ENCODE results near the gene BRD3.

BRD3 gene

GRCh38 chr9:134054891-134055811, 12.7 kb downstream of the BRD3 start:
- DNase-seq (ENCODE audit: low read depth in 3 of 3): no peak

DNA sequence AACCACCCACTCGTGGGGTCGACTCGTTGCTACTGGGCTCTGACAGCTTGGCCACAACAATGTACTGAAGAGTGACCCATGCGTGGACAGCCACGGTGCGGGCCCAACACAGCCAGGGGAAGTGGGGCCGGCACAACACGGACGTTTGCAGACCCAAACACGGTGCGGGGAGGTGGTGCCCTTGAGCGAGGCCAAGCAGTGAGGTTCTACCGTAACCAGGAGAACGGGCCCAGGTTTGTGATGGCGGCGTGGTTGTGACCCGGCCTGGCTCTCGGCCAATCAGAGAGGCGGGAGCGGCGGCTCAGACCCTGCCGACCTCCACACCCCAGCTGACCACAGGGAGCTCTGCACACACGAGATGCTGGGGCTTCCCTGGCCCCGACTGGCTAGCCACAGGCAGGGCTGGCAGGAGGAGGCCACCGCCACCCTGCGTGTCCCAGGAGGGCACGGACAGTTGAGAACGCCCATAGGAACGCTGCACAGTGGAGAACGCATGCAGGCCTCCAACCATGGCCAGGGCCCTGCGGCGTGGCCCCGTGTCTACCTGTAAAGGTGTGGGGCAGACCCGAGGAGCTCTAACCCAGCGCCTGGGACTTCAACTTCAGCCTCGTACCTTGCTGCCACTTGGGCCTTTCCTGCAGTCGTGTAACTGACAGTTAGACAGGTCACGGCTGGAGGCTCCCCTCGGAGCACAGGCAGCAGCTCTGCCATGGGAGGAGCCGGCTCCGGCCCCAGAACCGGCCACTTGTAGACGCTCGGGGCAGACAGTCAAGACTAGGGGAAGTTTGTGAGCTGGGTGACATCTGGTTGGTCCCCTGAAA, 13.7 kb downstream of the BRD3 start:
- DNase-seq (ENCODE audit: low read depth in 3 of 3): no peak

GRCh38 chr9:134053401-134053871, 14.4 kb downstream of the BRD3 start:
- no peak for DNase-seq (ENCODE audit: low read depth in 3 of 3)

GRCh38 chr9:134052941-134053340, 14.9 kb downstream of the BRD3 start:
- DNase-seq (ENCODE audit: low read depth in 3 of 3): no peak

GRCh38 chr9:134052491-134052890, 15.3 kb downstream of the BRD3 start:
- DNase-seq (ENCODE audit: low read depth in 3 of 3): no peak

GRCh38 chr9:134051319-134051718, 16.5 kb downstream of the BRD3 start:
- no peak for DNase-seq (ENCODE audit: low read depth in 3 of 3)

- no peak for DNase-seq (ENCODE audit: low read depth in 3 of 3)
These were observed 17.1 kb downstream of the BRD3 start for GRCh38 chr9:134050726-134051125.

GRCh38 chr9:134049772-134050588, 17.8 kb downstream of the BRD3 start:
- no peak for DNase-seq (ENCODE audit: low read depth in 3 of 3)

GRCh38 chr9:134049236-134049635, 18.6 kb downstream of the BRD3 start:
- no peak for DNase-seq (ENCODE audit: low read depth in 3 of 3)

- no peak for DNase-seq (ENCODE audit: low read depth in 3 of 3)
These were observed 19.3 kb downstream of the BRD3 start for GRCh38 chr9:134048582-134048968.

DNA sequence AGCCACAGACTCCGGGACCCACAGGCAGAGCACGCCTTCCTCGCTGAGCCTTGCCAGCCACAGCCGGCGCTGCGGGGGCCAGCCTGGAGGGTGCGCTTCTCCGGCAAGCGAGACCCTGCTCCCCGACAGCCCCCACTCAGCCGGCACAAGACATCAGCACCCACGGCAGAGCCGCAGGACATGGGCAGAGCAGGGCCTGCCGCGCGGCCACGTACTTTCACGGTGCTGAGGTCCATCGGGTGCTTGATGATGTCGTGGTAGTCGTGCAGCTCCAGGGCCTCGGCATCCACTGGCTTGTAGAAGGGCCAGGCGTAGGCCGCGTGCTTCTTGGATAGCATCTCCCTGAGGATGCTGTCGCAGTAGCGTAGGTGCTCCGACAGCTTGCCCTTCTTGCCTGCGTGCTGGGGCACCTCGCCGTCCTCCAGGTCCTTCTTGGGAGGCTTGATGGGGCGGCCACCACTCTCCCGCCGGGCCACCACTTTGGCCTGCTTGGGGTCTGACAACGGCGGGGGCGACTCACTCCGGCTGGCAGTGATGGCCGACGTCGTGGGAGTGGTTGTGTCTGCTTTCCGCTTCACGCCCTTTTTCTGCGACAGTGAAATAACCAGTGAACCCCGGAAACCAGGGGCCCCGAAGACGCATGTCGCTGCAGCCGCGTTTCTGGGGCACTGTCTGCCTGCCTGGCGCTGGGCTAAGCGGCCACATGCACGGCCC, 19.8 kb downstream of the BRD3 start:
- DNase-seq (ENCODE audit: low read depth in 3 of 3): no peak

- DNase-seq (ENCODE audit: low read depth in 3 of 3): no peak
These were observed 20.7 kb downstream of the BRD3 start for GRCh38 chr9:134046894-134047681.

DNA sequence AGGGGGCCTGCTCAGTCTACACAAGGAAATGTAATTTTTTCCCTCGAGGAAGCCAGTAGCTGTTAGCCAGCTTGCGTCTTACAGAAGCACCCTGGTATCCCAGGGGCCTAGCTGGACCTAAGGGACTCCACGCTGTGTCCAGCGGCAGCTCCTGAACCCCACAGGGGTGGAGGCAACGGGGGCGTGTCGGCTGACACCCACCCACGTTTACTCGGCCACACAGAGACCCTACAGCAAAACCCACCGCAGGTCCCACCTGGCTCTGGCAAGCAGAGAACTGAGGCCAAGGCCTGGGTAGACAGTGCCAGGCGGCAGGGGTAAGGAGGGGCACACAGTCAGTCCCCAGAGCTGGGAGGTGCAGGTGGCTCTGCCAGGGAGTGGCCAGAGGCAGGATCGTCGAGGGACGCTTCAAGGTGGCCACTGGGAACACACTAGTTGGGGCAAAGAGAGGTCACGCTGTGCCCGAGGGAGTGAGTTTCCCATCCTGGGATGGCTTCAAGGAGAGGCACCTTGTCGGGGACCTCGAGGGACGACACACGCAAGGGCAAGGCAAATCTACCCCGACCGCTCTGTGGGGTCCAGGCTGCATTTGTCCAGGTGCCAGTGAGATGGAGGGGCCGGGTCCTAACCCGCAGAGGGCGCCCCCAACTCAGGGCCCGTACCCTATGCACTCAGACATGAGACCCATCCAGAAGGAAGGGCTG, 21.8 kb downstream of the BRD3 start:
- DNase-seq (ENCODE audit: low read depth in 3 of 3): no peak

- DNase-seq (ENCODE audit: low read depth in 3 of 3): no peak
These were observed 22.9 kb downstream of the BRD3 start for GRCh38 chr9:134044944-134045343.

DNA sequence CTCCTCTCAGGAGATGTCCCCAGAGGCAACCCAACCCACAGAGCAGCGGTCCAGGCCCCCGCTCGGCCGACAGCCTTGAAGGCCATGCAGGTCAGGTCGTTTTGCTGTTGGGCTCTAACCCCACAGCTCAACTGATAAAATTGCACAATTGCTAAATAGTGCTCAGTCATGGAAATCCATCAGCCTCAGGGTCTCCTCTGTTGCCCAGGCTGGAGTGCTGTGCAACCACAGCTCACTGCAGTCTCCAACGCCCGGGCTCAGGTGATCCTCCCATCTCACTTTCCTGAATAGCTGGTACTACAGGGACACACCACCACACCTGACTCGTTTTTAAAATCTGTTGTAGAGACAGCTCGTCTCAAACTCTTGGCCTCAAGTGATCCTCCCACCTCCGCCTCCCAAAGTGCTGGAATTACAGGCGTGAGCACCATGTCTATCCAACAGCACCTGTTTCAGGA, 24.3 kb downstream of the BRD3 start:
- no peak for DNase-seq (ENCODE audit: low read depth in 3 of 3)

GRCh38 chr9:134041649-134041962, 26.2 kb downstream of the BRD3 start:
- DNase-seq (ENCODE audit: low read depth in 3 of 3): no peak

GRCh38 chr9:134040781-134041648, 26.8 kb downstream of the BRD3 start:
- no peak for DNase-seq (ENCODE audit: low read depth in 3 of 3)

DNA sequence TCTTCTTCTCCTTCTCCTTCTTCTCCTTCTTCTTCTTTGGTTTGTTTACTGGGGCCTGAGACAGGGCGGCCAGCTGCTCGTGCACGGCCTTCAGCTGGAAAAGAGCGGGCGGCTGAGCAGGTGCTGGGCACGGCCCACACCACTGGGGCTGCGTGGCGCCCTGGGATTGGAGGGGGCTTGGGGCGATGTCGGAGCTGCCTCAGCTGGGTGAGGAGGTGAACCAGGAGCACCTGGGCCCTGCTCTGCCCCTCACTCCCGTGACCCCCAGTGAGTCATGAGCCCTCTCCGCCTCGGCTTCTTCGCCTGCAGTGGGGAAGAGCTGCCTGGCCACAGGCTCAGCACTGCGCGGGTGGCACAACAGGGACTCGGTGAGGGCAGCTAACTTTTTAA, 27.7 kb downstream of the BRD3 start:
- no peak for DNase-seq (ENCODE audit: low read depth in 3 of 3)

Data from stimulated activated CD4-positive, alpha-beta T cell treated with anti-CD3 and anti-CD28 coated beads, TNF-alpha, amount 100 ng/mL, for 48 hours (primary cell).